HK-2 (cell line): ENCODE data around the gene ERH.

Source experiments
- DNase-seq: peaks from one replicate; pipeline ENCODE4 v3.0.0-alpha.2; 2018; ENCODE audit not compliant: unreplicated experiment

The ERH gene

GRCh38 chr14:69356903-69357543 is 41.1 kb downstream of the ERH start:
- no peak for DNase-seq

GRCh38 chr14:69355607-69356281 is 42.4 kb downstream of the ERH start:
- DNase-seq: no peak

- DNase-seq: no peak
Observed at GRCh38 chr14:69355154-69355597, 42.9 kb downstream of the ERH start.

DNA sequence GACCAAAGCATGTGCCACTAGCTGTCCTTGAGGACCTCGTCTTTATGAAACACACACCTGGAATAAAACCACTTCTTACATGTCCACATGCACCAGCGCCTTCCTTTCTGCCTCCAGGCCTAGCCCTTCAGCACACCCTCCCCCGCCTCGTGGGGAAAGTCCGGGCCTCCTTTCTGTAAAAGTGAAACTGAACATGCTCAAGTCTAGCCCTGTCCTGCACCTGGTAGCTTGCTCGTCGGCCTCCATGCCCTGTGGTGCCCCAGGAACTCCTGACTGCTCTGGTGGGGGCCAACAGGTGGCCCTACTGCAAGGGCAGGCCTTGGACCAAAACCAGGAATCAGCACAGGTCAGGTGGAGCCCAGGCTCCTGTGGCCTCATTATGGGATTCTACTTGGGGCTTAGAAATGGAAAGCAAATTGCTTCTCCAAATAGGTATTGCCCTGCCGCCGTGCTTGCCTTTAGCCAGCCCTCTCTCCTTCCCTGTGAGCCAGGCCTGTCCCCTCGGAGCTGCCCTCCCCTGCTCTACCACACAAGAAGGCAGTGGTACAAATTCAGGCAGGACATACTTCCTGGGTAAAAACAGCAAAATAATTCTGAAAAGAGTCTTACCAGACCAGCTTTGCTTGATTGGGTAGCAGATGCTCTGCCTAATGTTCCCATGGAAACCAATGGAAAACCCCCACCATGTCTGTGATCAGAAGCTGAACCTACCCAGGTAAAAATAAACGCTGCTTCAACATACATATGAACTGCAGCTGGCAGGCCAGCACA is 43.5 kb downstream of the ERH start:
- no peak for DNase-seq

- DNase-seq: no peak
Observed at GRCh38 chr14:69353168-69353567, 44.9 kb downstream of the ERH start.

GRCh38 chr14:69351911-69352310 is 46.2 kb downstream of the ERH start:
- no peak for DNase-seq

- DNase-seq: no peak
Observed at GRCh38 chr14:69351385-69351784, 46.7 kb downstream of the ERH start.

- no peak for DNase-seq
Observed at GRCh38 chr14:69350892-69351291, 47.2 kb downstream of the ERH start.

GRCh38 chr14:69349091-69349777 is 48.9 kb downstream of the ERH start:
- DNase-seq: no peak

DNA sequence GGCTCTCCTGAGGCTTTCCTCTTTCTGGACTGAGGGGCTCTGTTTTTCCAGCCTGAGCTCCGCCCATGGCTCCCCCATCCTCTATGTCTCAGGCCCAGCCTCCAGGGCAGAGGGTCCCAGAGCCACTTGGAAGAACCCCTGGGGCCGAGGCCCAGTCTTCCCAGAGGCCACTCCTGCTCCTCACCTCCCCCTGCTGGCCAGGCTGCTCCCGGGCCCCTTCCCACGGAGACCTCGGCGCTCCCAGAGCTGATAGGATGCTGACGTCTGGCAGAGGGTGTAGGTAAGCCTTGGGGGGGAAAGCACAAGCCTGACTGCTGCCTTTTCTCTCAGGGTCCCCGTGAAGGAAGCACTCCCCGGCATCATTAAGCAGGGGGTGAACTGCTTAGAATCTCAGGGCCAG is 51.4 kb downstream of the ERH start:
- DNase-seq: peak; percentile 15

GRCh38 chr14:69345402-69345801 is 52.7 kb downstream of the ERH start:
- no peak for DNase-seq

GRCh38 chr14:69344171-69344570 is 53.9 kb downstream of the ERH start:
- DNase-seq: no peak

DNA sequence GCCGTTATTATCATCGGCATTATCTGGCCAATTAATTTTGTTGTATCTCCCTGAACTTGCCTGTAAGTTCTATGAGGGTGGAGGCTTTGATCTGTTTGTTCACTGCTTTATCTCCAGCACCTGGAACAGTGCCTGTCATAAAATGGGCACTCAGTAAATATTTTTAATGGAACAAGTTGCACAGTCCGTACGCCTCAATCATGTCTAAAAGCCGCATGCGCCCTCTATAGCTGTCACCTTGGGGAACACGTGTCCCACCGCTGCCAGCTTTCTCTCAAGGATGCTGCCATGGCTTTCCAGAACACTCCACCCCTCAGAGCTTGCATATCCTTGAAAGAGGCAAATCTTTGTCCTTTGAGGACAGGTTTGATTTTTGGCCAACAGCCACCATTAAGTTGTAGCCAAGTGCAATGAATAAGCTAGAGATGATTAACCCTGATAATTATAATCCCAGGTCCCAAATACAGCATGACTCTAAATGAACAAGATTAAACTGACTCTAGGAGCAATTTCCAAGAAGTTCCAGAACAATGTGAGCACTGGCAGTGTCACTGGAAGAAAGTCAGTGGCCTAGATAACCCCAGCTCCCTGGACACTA is 55.1 kb downstream of the ERH start:
- DNase-seq: no peak

- DNase-seq: no peak
Observed at GRCh38 chr14:69339426-69339825, 58.7 kb downstream of the ERH start.

DNA sequence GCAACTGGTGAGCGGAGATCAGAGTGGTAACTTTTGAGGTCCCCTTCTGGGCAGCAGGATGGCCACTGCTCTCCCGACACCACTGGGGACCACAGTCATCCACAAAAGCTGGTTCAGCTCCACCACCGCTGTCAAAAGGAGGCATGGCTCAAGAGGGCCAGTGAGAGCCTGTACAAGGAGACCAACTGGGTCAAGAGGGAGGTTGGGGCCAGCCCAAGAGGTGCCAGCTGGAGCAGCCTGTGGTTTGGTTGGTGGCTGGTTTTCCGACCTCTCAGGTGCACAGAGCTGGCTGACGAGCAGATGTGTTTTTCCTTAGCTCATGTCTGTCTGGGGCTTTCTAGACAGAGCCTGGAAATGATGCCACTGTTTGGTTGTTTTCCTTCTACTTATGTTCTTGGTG is 60.1 kb downstream of the ERH start:
- no peak for DNase-seq

GRCh38 chr14:69335371-69335771 is 62.7 kb downstream of the ERH start:
- no peak for DNase-seq

GRCh38 chr14:69334576-69334975 is 63.5 kb downstream of the ERH start:
- DNase-seq: no peak

GRCh38 chr14:69333791-69334337 is 64.2 kb downstream of the ERH start:
- no peak for DNase-seq

GRCh38 chr14:69332782-69333395 is 65.2 kb downstream of the ERH start:
- no peak for DNase-seq

GRCh38 chr14:69331206-69331605 is 66.9 kb downstream of the ERH start:
- DNase-seq: no peak
